ENCODE results near the gene CYP4F3.
A peak's percentile ranks its signal among the peaks of the same experiment; 100 is the strongest.
"Not testable (repeated sequence)": the region's sequence is repeated elsewhere in the genome, so short reads cannot be mapped to it uniquely, and the experiment has no call there.

CYP4F3 gene, protein sequence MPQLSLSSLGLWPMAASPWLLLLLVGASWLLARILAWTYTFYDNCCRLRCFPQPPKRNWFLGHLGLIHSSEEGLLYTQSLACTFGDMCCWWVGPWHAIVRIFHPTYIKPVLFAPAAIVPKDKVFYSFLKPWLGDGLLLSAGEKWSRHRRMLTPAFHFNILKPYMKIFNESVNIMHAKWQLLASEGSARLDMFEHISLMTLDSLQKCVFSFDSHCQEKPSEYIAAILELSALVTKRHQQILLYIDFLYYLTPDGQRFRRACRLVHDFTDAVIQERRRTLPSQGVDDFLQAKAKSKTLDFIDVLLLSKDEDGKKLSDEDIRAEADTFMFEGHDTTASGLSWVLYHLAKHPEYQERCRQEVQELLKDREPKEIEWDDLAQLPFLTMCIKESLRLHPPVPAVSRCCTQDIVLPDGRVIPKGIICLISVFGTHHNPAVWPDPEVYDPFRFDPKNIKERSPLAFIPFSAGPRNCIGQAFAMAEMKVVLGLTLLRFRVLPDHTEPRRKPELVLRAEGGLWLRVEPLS
- 0 reads per million in 2 donors for total RNA-seq

DNA sequence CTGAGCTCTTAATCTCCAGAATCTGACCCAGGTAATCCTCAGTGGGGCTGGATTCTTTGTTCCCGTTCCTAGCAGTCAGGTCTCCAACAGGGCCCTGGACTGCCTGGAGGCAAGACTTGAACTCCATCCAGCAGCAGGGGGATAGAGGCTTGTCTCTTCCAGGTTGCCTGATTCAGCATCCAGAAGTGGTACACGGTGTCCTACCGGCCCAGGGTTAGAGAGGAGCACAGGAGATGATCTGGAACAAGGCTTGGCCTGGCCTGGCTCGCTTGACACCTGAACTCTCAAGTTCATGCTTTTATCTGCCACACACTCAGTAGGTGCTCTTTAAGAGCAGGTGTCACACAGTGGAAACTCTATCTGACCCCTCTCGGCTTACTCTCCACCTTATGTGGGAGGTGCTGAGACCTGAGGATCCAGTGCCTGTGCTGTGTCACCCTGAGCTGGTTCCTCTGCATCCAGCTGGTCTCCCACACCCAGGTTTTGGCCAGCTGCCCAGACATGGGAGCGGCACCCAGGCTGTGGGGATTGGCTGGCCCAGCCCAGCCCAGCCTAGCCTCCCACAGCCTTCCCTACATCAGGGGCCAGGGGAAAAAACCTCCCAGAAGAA is at the start of gene CYP4F3:
TSS of gene CYP4F3 (plus strand) at position 604 of the 610 bp plus-strand sequence. CDS start 519 bp downstream, outside the sequence.
- DNase-seq, result no peak

DNA sequence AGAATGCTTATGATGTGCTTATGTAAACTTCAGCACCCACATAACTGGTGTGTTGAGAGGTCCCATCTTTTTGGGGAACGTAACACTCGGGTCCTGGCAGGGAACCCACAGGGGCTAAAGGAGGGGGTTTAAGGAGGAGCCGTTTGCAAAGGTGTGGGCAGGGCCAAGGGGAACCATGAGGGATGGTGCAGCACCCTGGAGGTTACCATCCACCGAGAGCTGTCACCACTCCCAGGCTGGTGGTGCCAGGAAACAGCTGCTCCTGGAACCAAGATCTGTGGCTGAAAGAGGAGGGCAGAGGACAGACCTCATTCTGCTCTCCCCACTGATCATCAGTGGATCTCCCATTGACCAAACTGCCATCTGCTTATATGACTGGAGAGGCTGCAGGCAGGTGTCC is 48.9 kb upstream of the CYP4F3 start:
- no peak for DNase-seq

GRCh38 chr19:15592506-15592905 is 48.2 kb upstream of the CYP4F3 start:
- DNase-seq, result not testable (repeated sequence)

- DNase-seq, result not testable (repeated sequence)
These were observed 46.9 kb upstream of the CYP4F3 start for GRCh38 chr19:15593766-15594165.

DNA sequence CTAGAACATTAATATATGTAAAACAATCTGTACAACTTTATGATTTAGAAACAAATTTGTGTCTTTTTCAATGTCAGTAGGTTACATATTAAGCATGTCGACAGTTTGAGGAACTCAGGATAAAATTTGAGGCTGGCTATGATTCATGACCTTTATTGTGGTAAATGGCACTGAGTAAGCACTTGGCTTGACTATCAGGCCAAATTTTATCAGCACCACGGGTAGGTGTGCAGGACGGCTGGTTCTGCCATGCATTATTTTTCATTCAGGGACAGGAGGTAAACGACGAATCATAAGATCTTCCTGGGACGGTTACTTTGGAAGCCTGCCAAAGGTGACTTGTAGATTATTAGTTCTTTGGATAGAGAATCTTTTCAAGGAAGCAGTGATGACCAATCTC is 45.6 kb upstream of the CYP4F3 start:
- DNase-seq, result no peak

GRCh38 chr19:15607978-15608925 is 32.4 kb upstream of the CYP4F3 start:
- DNase-seq, result not testable (repeated sequence)

- DNase-seq, result no peak
These were observed 31.4 kb upstream of the CYP4F3 start for GRCh38 chr19:15609261-15609660.

DNA sequence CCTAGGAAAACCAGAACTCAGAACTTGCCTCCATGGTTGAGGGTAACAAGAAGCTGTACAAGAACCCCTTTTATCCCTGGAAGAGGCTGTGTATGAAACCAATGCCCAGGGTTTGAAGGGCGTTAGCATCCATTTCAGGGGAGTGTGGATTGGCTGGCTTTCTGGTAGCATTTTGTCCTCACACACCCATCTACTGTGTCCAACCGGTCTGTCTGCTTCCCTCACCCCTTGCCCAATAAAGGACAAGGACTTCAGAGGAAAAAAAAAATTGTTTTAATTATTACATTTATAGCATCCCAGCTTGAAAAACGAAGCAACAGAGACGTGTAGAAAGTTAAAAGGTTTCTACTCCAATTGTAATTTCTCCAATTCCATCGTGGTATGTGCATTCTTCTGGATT is 28.4 kb upstream of the CYP4F3 start:
- DNase-seq, result no peak

DNA sequence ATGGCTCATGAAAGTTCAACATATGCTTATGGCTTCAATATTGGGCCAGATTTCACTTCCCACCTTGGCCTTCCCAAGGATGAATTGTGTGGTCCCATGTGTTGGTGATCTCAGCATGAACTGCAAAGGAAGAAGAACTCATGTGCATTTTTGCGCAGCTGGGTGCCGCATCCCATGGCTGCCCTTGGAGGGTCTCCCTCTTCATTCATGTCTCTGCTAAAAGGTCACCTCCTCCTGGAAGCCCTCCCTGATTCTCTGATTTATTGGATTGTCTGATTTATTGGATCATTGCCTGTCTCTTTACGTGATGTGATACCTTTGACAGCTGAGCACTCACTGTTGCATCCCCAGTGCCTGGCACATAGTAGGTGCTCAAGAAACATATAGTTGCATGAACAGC is 27.4 kb upstream of the CYP4F3 start:
- no peak for DNase-seq

- DNase-seq, result no peak
These were observed 26.0 kb upstream of the CYP4F3 start, which contains the start of gene CYP4F8 for GRCh38 chr19:15614507-15615379. Gene CYP4F8, plus strand, starts transcription at chr19:15615218. Its CDS starts 399 bp downstream, at chr19:15615617.

GRCh38 chr19:15615526-15615925 is 25.2 kb upstream of the CYP4F3 start:
- no peak for DNase-seq

DNA sequence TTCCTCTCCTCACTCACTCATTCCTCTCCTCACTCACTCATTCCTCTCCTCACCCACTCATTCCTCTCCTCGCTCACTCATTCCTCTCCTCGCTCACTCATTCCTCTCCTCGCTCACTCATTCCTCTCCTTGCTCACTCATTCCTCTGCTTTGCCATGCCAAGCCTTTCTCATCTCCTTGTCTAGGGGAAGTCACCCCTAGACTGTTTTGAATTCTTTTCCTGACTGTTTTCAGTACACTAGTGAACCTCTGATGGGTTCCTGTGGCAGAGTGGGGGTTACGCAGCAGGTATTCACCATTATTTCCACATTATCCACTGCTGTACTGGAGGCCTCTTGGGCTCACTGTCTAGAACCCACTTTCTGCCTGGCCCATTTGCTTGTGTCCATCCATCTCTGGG is 24.5 kb upstream of the CYP4F3 start:
- DNase-seq, result no peak

- DNase-seq, result no peak
These were observed 23.9 kb upstream of the CYP4F3 start for GRCh38 chr19:15616627-15617270.

DNA sequence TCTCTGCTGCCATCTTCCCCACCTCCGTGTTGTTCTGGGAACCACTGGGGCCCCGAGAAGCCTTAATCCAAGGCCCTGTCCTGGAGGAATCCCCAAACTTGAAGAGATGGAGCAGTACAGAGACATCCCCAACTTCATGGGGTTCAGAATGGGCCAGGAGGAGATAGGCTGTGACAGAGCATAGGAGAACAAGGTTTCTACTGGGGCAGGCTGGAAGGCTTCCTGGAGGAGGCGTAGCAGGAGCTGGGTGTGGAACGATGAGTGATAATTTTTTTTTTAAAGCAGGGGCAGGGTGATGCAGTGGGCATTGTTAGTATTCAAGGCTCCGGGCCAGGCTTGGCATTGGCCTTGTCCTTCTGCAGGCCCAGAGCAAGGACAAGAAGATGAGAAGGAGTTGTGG is 22.4 kb upstream of the CYP4F3 start:
- DNase-seq, result no peak

DNA sequence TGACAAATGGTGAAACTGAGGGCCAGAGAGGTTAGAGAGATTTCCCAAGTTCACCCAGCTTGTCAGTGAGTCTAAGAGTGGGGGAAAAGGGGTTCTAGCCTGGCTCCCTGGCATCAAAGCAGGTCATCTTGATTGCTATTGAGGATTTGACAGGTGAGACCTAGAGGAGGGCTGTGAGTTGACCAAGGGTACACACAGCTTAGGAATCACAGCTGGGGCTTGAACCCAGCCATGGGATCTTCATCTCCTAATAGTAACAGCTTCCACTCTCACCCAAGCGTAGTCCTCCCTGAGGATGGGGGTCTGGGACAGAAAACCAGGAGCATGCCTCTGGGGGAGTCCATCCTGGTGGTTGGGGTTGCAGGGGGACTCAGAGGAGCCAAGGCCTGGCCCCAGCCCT is 18.9 kb upstream of the CYP4F3 start:
- no peak for DNase-seq

DNA sequence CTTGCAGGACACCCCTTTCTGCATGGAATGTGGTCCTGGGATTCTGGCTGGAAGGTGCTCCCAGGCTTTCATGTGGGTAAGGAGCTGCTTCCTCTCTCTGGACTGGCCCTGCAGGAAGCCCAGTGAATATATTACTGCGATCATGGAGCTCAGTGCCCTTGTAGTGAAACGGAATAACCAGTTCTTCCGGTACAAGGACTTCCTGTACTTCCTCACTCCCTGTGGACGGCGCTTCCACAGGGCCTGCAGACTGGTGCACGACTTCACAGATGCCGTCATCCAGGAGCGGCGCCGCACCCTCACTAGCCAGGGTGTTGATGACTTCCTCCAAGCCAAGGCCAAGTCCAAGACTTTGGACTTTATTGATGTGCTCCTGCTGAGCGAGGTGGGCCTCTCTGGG is 17.7 kb upstream of the CYP4F3 start:
- no peak for DNase-seq

- no peak for DNase-seq
These were observed 16.9 kb upstream of the CYP4F3 start for GRCh38 chr19:15623711-15624318.

DNA sequence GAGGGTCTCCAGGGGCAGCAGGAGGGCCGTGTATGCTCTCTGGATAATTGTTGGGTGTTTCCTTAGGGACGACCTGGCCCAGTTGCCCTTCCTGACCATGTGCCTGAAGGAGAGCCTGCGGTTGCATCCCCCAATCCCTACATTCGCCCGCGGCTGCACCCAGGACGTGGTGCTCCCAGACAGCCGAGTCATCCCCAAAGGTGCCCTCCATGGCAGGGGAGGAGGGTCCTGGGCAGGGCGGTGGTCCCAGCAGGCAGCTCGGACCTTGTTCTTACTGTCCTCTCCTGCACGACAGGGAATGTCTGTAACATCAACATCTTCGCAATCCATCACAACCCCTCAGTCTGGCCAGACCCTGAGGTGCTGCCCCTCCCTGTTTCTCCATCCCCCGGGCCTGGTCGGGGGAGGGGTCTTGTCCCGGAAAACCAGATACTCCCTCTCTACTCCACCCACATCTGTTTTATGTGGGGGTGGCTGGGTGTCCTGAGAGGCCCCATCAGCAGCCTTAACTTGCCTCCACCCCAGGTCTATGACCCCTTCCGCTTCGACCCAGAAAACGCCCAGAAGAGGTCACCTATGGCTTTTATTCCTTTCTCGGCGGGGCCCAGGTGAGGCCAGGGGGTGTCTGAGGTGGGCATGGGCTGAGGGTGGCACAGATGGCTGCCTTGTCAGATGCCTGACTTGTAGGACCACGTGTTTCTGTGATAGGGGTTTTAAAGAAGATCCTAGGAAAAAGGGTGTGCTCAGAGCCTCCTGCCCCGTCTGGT is 12.3 kb upstream of the CYP4F3 start:
- DNase-seq, result no peak

DNA sequence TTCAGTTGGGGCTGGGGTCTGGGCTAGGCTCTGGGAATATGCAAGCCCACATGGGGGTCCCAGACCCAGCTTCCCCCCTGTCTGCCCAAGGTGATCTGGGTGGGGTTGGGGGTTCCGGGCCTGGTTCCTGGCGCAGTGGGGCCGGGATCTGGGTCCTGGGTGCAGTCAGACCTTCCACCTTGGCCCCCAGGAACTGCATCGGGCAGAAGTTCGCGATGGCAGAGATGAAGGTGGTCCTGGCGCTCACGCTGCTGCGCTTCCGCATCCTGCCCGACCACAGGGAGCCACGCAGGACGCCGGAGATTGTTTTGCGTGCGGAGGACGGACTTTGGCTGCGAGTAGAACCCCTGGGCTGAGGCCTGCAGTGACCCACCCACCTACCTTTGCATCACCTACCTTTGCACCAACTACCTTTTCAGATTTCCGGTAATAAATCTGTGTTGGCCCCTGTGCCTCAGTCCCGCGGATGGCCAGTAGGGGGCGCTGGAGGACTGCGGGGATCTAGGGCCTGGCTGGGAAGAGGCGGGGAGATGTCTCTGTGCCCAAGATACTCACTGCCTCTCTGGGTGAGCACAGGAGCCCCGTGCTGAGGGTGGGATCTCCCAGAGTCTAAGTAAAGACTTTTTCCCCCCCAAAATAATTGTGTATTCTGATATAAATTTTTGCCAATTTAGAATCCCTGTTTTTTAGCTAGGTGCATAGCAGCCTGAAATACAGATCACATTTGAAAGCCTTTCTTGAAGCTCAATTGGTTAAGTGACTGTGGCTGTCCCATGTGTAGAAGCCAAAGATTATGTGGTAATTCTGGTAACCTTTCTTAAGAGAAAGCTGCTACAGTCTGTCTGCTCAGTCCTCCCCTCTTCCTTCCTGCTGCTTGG is 11.5 kb upstream of the CYP4F3 start:
- peak; percentile 63 to 85 (median 81) for DNase-seq

Measured in T-helper 2 cell (primary cell).